ENCODE measurements around the gene STBD1.

Gene STBD1

GRCh38 chr4:76302826-76303438, 3.6 kb upstream of the STBD1 start:
- H3K4me2 ChIP-seq (ENCODE audit: low read depth, low read length), result no peak overlapping the region
- H3K4me3 ChIP-seq (ENCODE audit: low read length), result no peak overlapping the region
- no peak for TF ChIP-seq EZH2phosphoT487 (IDR thresholded peaks at IDR 0.05; ENCODE audit: low read length)
- no peak for TF ChIP-seq EZH2 (optimal IDR thresholded peaks at IDR 0.05; ENCODE audit: low read depth, low read length)
- TF ChIP-seq, protein P1, sequence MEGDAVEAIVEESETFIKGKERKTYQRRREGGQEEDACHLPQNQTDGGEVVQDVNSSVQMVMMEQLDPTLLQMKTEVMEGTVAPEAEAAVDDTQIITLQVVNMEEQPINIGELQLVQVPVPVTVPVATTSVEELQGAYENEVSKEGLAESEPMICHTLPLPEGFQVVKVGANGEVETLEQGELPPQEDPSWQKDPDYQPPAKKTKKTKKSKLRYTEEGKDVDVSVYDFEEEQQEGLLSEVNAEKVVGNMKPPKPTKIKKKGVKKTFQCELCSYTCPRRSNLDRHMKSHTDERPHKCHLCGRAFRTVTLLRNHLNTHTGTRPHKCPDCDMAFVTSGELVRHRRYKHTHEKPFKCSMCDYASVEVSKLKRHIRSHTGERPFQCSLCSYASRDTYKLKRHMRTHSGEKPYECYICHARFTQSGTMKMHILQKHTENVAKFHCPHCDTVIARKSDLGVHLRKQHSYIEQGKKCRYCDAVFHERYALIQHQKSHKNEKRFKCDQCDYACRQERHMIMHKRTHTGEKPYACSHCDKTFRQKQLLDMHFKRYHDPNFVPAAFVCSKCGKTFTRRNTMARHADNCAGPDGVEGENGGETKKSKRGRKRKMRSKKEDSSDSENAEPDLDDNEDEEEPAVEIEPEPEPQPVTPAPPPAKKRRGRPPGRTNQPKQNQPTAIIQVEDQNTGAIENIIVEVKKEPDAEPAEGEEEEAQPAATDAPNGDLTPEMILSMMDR (IDR thresholded peaks at IDR 0.05; ENCODE audit: low read length), result no peak
- H3K36me3 ChIP-seq (replicated peaks; ENCODE audit: insufficient read depth, low read length), result no peaks in the 10 kb centered on the region
- no peaks in the 10 kb centered on the region for H4K20me1 ChIP-seq (ENCODE audit: insufficient read depth, low read length)
- H3K79me2 ChIP-seq (ENCODE audit: low read length), result peaks cover 46% of the 10 kb centered on the region
- peaks cover 58% of the 10 kb centered on the region for H3K4me1 ChIP-seq (ENCODE audit: low read length)
- peaks cover 45% of the 10 kb centered on the region for H3F3A ChIP-seq (ENCODE audit: insufficient read depth, low read length)
- H2AFZ ChIP-seq (ENCODE audit: low read length), result no peak overlapping the region
- H3K27ac ChIP-seq (ENCODE audit: low read length), result peak overlapping the region; percentile 33; the same call in 1 of the 2 replicates
- no peaks in the 10 kb centered on the region for H3K9me3 ChIP-seq (replicated peaks; ENCODE audit: insufficient read depth, low read length)
- H3K9ac ChIP-seq (ENCODE audit: low read length), result no peak overlapping the region
- no peak for DNase-seq
- H3K9me2 ChIP-seq (replicated peaks; ENCODE audit: insufficient read depth, low read length), result no peaks in the 10 kb centered on the region
- H3K27me3 ChIP-seq (replicated peaks; ENCODE audit: insufficient read depth, low read length), result no peaks in the 10 kb centered on the region

- TF ChIP-seq, protein P1 (IDR thresholded peaks at IDR 0.05; ENCODE audit: low read length), result no peak
- TF ChIP-seq EZH2phosphoT487 (IDR thresholded peaks at IDR 0.05; ENCODE audit: low read length) (no peak), EZH2 (optimal IDR thresholded peaks at IDR 0.05; ENCODE audit: low read depth, low read length) (no peak)
- Histone ChIP-seq H3K4me1 (ENCODE audit: low read length) (peaks cover 54% of the 10 kb centered on the region), H3K9me3 (replicated peaks; ENCODE audit: insufficient read depth, low read length) (no peaks in the 10 kb centered on the region), H3K9ac (ENCODE audit: low read length) (peak overlapping the region; percentile 89), H3K36me3 (replicated peaks; ENCODE audit: insufficient read depth, low read length) (peaks cover 10% of the 10 kb centered on the region), H3K9me2 (replicated peaks; ENCODE audit: insufficient read depth, low read length) (no peaks in the 10 kb centered on the region), H3K4me2 (ENCODE audit: low read depth, low read length) (peak overlapping the region; percentile 86), H2AFZ (ENCODE audit: low read length) (peak overlapping the region; percentile 81), H3K27me3 (replicated peaks; ENCODE audit: insufficient read depth, low read length) (no peaks in the 10 kb centered on the region), H3K79me2 (ENCODE audit: low read length) (peaks cover 67% of the 10 kb centered on the region), H3F3A (ENCODE audit: insufficient read depth, low read length) (peaks cover 49% of the 10 kb centered on the region), H4K20me1 (ENCODE audit: insufficient read depth, low read length) (no peaks in the 10 kb centered on the region), H3K27ac (ENCODE audit: low read length) (peak overlapping the region; percentile 77; the same call in 1 of the 2 replicates), H3K4me3 (ENCODE audit: low read length) (peak overlapping the region; percentile 96)
- peak; percentile 28 for DNase-seq
Measured at GRCh38 chr4:76305033-76305687, 1.4 kb upstream of the STBD1 start.

DNA sequence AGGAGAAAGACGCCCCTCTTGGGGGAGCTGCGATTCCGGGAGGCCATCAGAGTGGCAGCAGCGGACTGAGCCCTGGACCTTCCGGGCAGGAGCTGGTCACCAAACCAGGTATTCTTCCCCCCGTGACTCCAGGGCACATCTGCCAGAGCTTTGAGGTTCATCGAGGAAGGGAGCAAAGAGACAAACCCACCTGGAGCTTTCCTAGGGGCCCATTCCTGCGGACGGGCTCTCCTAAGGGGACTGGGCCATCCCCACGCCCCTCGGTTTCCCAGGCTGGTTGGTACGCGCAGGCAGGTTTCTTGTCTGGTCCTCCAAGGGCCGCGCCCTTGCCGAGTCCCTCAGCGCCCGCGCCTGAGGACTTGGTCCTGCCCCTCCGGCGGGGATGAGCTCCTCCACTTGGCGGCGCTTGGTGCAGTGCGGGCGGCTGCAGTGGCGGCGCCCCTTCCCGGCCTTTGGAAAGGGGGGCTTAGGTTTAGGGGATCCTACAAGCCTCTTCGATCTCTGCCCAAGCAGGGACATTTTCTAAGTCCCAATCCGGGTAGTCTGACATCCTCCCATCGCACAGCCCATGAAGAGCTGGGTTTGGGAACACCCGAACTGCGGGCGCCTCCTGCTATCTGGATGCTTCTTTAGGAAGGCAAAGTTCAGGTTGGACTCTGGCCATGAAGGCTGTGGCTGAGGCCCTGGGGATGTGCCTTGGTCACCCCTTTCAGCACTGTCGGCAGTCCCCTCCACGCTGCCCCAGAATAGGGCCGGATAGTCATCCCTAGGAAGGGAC, 538 bp downstream of the STBD1 start:
- peak; percentile 66 for DNase-seq
- H3K4me1 ChIP-seq (ENCODE audit: low read length), result peaks cover 41% of the 10 kb centered on the region
- peak overlapping the region; percentile 77 for H3K27ac ChIP-seq (ENCODE audit: low read length)
- H3K4me2 ChIP-seq (ENCODE audit: low read depth, low read length), result peak overlapping the region; percentile 86
- no peaks in the 10 kb centered on the region for H3K9me2 ChIP-seq (replicated peaks; ENCODE audit: insufficient read depth, low read length)
- peaks cover 74% of the 10 kb centered on the region for H3K79me2 ChIP-seq (ENCODE audit: low read length)
- H3K27me3 ChIP-seq (replicated peaks; ENCODE audit: insufficient read depth, low read length), result no peaks in the 10 kb centered on the region
- peak overlapping the region; percentile 96 for H3K4me3 ChIP-seq (ENCODE audit: low read length)
- H2AFZ ChIP-seq (ENCODE audit: low read length), result peak overlapping the region; percentile 81
- H3K9me3 ChIP-seq (replicated peaks; ENCODE audit: insufficient read depth, low read length), result no peaks in the 10 kb centered on the region
- peaks cover 35% of the 10 kb centered on the region for H3F3A ChIP-seq (ENCODE audit: insufficient read depth, low read length)
- no peaks in the 10 kb centered on the region for H4K20me1 ChIP-seq (ENCODE audit: insufficient read depth, low read length)
- TF ChIP-seq EZH2phosphoT487 (IDR thresholded peaks at IDR 0.05; ENCODE audit: low read length) (no peak), EZH2 (optimal IDR thresholded peaks at IDR 0.05; ENCODE audit: low read depth, low read length) (no peak)
- TF ChIP-seq, protein P1 (IDR thresholded peaks at IDR 0.05; ENCODE audit: low read length), result peak; percentile 56
- peak overlapping the region; percentile 89 for H3K9ac ChIP-seq (ENCODE audit: low read length)
- peaks cover 10% of the 10 kb centered on the region for H3K36me3 ChIP-seq (replicated peaks; ENCODE audit: insufficient read depth, low read length)
